Osteoblast (primary cell): ENCODE measurements around the gene DPYSL4. TPM values are rescaled to one million over a fixed set of nuclear protein-coding genes. Genes with fewer than 3 reads are reported as not detected.

Source experiments
- DNase-seq: peaks from one replicate; pipeline ENCODE4 v3.0.0; 2011; ENCODE audit warnings: low spot score, mixed read lengths; ENCODE audit not compliant: insufficient read length; ENCODE audit errors: missing footprints
- H2AFZ ChIP-seq: 2 replicates; pipeline ENCODE4 v1.6.0; 2011; ENCODE audit warnings: mild to moderate bottlenecking, low read length
- H3K27ac ChIP-seq: 2 replicates; pipeline ENCODE4 v1.5.1; 2011; ENCODE audit warnings: mild to moderate bottlenecking, low read depth, low read length, moderate library complexity
- H3K27me3 ChIP-seq: 2 replicates; pipeline ENCODE4 v1.6.0; 2012; ENCODE audit warnings: mild to moderate bottlenecking, control low read depth, inconsistent platforms, low read length, moderate library complexity; ENCODE audit not compliant: insufficient read depth
- H3K36me3 ChIP-seq: 2 replicates; pipeline ENCODE4 v1.5.1; 2011; ENCODE audit warnings: mild to moderate bottlenecking, low read length, control low read depth, moderate library complexity; ENCODE audit not compliant: insufficient read depth
- H3K4me1 ChIP-seq: 2 replicates; pipeline ENCODE4 v1.5.1; 2011; ENCODE audit warnings: mild to moderate bottlenecking, low read length, control low read depth, moderate library complexity; ENCODE audit not compliant: insufficient read depth
- H3K4me2 ChIP-seq: 2 replicates; pipeline ENCODE4 v1.6.0; 2011; ENCODE audit warnings: mild to moderate bottlenecking, low read length; ENCODE audit not compliant: insufficient read depth
- H3K4me3 ChIP-seq: fragments of 200-600 bp; sonication (generic); 3 replicates; pipeline ENCODE4 v1.5.1; 2012; ENCODE audit warnings: mild to moderate bottlenecking, low read length, inconsistent platforms; ENCODE audit not compliant: insufficient read depth
- H3K79me2 ChIP-seq: 2 replicates; pipeline ENCODE4 v1.6.0; 2012; ENCODE audit warnings: mild to moderate bottlenecking, low read length, control low read depth, inconsistent platforms; ENCODE audit not compliant: insufficient read depth
- H3K9me3 ChIP-seq: 2 replicates; pipeline ENCODE4 v1.5.1; 2011; ENCODE audit warnings: low read depth, low read length, control low read depth
- H4K20me1 ChIP-seq: 2 replicates; pipeline ENCODE4 v1.6.0; 2012; ENCODE audit warnings: mild to moderate bottlenecking, low read length, control low read depth; ENCODE audit not compliant: insufficient read depth
- CTCF ChIP-seq: IDR thresholded peaks from 2 replicates; pipeline ENCODE4 v1.5.1; 2011; ENCODE audit warnings: mild to moderate bottlenecking, low read depth, low read length, moderate library complexity; ENCODE audit errors: extremely low read depth
- total RNA-seq: library from RNA; depleted of rRNA; stranded (reverse); fragments of >200 nt; gene quantifications from 2 replicates; pipeline ENCODE4 v1.2.3, GENCODE V29; 2012

The DPYSL4 gene
- total RNA-seq, 1 donor = 0.72 TPM

GRCh38 chr10:132167041-132167674 lies 19.6 kb upstream of the DPYSL4 start:
- H3K4me1 ChIP-seq = no peaks in the 10 kb centered on the region
- no peak for DNase-seq
- TF ChIP-seq CTCF = no peak
- H3K27me3 ChIP-seq = peaks cover 2% of the 10 kb centered on the region
- H3K4me3 ChIP-seq = no peak overlapping the region
- no peaks in the 10 kb centered on the region for H3K9me3 ChIP-seq
- no peak overlapping the region for H2AFZ ChIP-seq
- no peak overlapping the region for H3K27ac ChIP-seq
- H4K20me1 ChIP-seq = no peaks in the 10 kb centered on the region
- H3K79me2 ChIP-seq = no peaks in the 10 kb centered on the region
- H3K4me2 ChIP-seq = no peak overlapping the region
- H3K36me3 ChIP-seq = no peaks in the 10 kb centered on the region

GRCh38 chr10:132167976-132168375 lies 18.8 kb upstream of the DPYSL4 start:
- H3K27me3 ChIP-seq = peaks cover 2% of the 10 kb centered on the region
- no peak overlapping the region for H3K4me2 ChIP-seq
- H3K79me2 ChIP-seq = no peaks in the 10 kb centered on the region
- H2AFZ ChIP-seq = no peak overlapping the region
- H3K36me3 ChIP-seq = no peaks in the 10 kb centered on the region
- no peak for TF ChIP-seq CTCF
- H3K4me3 ChIP-seq = no peak overlapping the region
- no peaks in the 10 kb centered on the region for H3K9me3 ChIP-seq
- no peaks in the 10 kb centered on the region for H4K20me1 ChIP-seq
- no peak for DNase-seq
- H3K4me1 ChIP-seq = no peaks in the 10 kb centered on the region
- H3K27ac ChIP-seq = no peak overlapping the region

GRCh38 chr10:132168571-132169030 lies 18.1 kb upstream of the DPYSL4 start:
- Histone ChIP-seq H4K20me1 (no peaks in the 10 kb centered on the region), H3K4me1 (no peaks in the 10 kb centered on the region), H3K27me3 (no peaks in the 10 kb centered on the region), H3K4me3 (no peak overlapping the region), H3K4me2 (no peak overlapping the region), H3K27ac (no peak overlapping the region), H2AFZ (no peak overlapping the region), H3K79me2 (no peaks in the 10 kb centered on the region), H3K9me3 (no peaks in the 10 kb centered on the region), H3K36me3 (no peaks in the 10 kb centered on the region)
- peak; percentile 73 for DNase-seq
- no peak for TF ChIP-seq CTCF

GRCh38 chr10:132169031-132169765 lies 17.6 kb upstream of the DPYSL4 start:
- no peaks in the 10 kb centered on the region for H4K20me1 ChIP-seq
- no peaks in the 10 kb centered on the region for H3K9me3 ChIP-seq
- no peaks in the 10 kb centered on the region for H3K36me3 ChIP-seq
- no peaks in the 10 kb centered on the region for H3K79me2 ChIP-seq
- H3K4me1 ChIP-seq = no peaks in the 10 kb centered on the region
- TF ChIP-seq CTCF = no peak
- H3K4me2 ChIP-seq = no peak overlapping the region
- no peak overlapping the region for H2AFZ ChIP-seq
- H3K4me3 ChIP-seq = no peak overlapping the region
- H3K27ac ChIP-seq = no peak overlapping the region
- no peak for DNase-seq
- no peaks in the 10 kb centered on the region for H3K27me3 ChIP-seq
